Tibial artery (tissue), 4 donors: ENCODE measurements around the gene WSCD1.

ENCODE experiments used
- DNase-seq, 2 donors: peaks; one replicate each; pipeline ENCODE4 v3.0.0-alpha.2; 2019
- H3K27ac ChIP-seq, 2 donors: fragments of 200-600 bp; sonication (generic) in 1 of 2; 1 replicate in 1 of 2; 2 replicates in 1 of 2; pipeline ENCODE4 v1.5.1; 2018 to 2019; ENCODE audit warnings: mild to moderate bottlenecking in 1 of 2
- H3K27me3 ChIP-seq, 2 donors: fragments of 200-600 bp; sonication (generic) in 1 of 2; one replicate each; pipeline versions ENCODE4 v1.5.1 to v1.6.0; 2016 to 2019
- H3K36me3 ChIP-seq, 3 donors: fragments of 200-600 bp; sonication (generic) in 2 of 3; one replicate each; pipeline ENCODE4 v1.5.1; 2016 to 2019; ENCODE audit warnings: mild to moderate bottlenecking in 2 of 3
- H3K4me1 ChIP-seq, 4 donors: fragments of 200-600 bp; sonication (generic) in 2 of 4; 1 replicate in 3 of 4; 2 replicates in 1 of 4; pipeline ENCODE4 v1.5.1; 2016 to 2019
- H3K4me3 ChIP-seq, 2 donors: fragments of 200-600 bp; sonication (generic) in 1 of 2; 1 replicate in 1 of 2; 2 replicates in 1 of 2; pipeline ENCODE4 v1.5.1; 2018 to 2019; ENCODE audit warnings: mild to moderate bottlenecking in 2 of 2
- H3K9me3 ChIP-seq, 3 donors: fragments of 200-600 bp; sonication (generic) in 1 of 3; one replicate each; pipeline ENCODE4 v1.5.1; 2016 to 2019
- CTCF ChIP-seq, 2 experiments: fragments of 200-600 bp in 1 of 2; fragments of 450-650 bp in 1 of 2; IDR thresholded peaks; one replicate each; pipeline ENCODE4 v1.5.1; 2017 to 2019; ENCODE audit warnings: antibody characterized with exemption in 2 of 2, mild to moderate bottlenecking in 1 of 2, moderate library complexity in 1 of 2
- intact Hi-C: fragments of 100-400 bp; cut with DNase I; formaldehyde crosslinking; loops from one replicate; pipeline ENCODE4 v1.15.0; 2023; ENCODE audit warnings: low total_unique reads

The WSCD1 gene

GRCh38 chr17:6140728-6141330 lies 70.7 kb downstream of the WSCD1 start:
- H3K27ac ChIP-seq, result no peak overlapping the region
- no peak for DNase-seq
- no peak overlapping the region for H3K4me3 ChIP-seq
- H3K9me3 ChIP-seq, result no peaks in the 10 kb centered on the region
- intact Hi-C loops, result no loop called here
- no peaks in the 10 kb centered on the region for H3K4me1 ChIP-seq
- H3K36me3 ChIP-seq, result no peaks in the 10 kb centered on the region
- TF ChIP-seq CTCF (IDR thresholded peaks at IDR 0.05), result no peak
- peaks cover 0 to 3% of the 10 kb centered on the region in 2 donors for H3K27me3 ChIP-seq

- Histone ChIP-seq H3K36me3 (no peaks in the 10 kb centered on the region), H3K9me3 (no peaks in the 10 kb centered on the region), H3K4me1 (no peaks in the 10 kb centered on the region), H3K4me3 (no peak overlapping the region), H3K27me3 (peaks cover 0 to 3% of the 10 kb centered on the region in 2 donors), H3K27ac (no peak overlapping the region)
- no peak for TF ChIP-seq CTCF (IDR thresholded peaks at IDR 0.05)
- DNase-seq, result no peak
- intact Hi-C loops, result no loop called here
Measured at GRCh38 chr17:6142701-6143100, 72.5 kb downstream of the WSCD1 start.

- intact Hi-C loops, result no loop called here
- Histone ChIP-seq H3K36me3 (no peaks in the 10 kb centered on the region), H3K4me1 (no peaks in the 10 kb centered on the region), H3K27me3 (peaks cover 0 to 13% of the 10 kb centered on the region in 2 donors), H3K4me3 (no peak overlapping the region), H3K9me3 (no peaks in the 10 kb centered on the region), H3K27ac (no peak overlapping the region)
- DNase-seq, result no peak
- no peak for TF ChIP-seq CTCF (IDR thresholded peaks at IDR 0.05)
Measured at GRCh38 chr17:6145946-6146345, 75.8 kb downstream of the WSCD1 start.

- Histone ChIP-seq H3K4me3 (no peak overlapping the region), H3K27me3 (peaks cover 0 to 14% of the 10 kb centered on the region in 2 donors), H3K27ac (no peak overlapping the region), H3K36me3 (no peaks in the 10 kb centered on the region), H3K4me1 (no peaks in the 10 kb centered on the region), H3K9me3 (no peaks in the 10 kb centered on the region)
- TF ChIP-seq CTCF (IDR thresholded peaks at IDR 0.05), result no peak
- intact Hi-C loops, result no loop called here
- DNase-seq, result no peak
Measured at GRCh38 chr17:6147042-6147441, 76.9 kb downstream of the WSCD1 start.

- H3K27me3 ChIP-seq, result peaks cover 0 to 24% of the 10 kb centered on the region in 2 donors
- no peak overlapping the region for H3K4me3 ChIP-seq
- no peak for TF ChIP-seq CTCF (IDR thresholded peaks at IDR 0.05)
- H3K9me3 ChIP-seq, result no peaks in the 10 kb centered on the region
- intact Hi-C loops, result no loop called here
- no peaks in the 10 kb centered on the region for H3K4me1 ChIP-seq
- no peak overlapping the region for H3K27ac ChIP-seq
- H3K36me3 ChIP-seq, result no peaks in the 10 kb centered on the region
- no peak for DNase-seq
Measured at GRCh38 chr17:6153375-6153774, 83.2 kb downstream of the WSCD1 start.

- H3K4me1 ChIP-seq, result no peaks in the 10 kb centered on the region
- DNase-seq, result no peak
- no peak overlapping the region for H3K27ac ChIP-seq
- H3K36me3 ChIP-seq, result no peaks in the 10 kb centered on the region
- peaks cover 0 to 36% of the 10 kb centered on the region in 2 donors for H3K27me3 ChIP-seq
- no peak overlapping the region for H3K4me3 ChIP-seq
- no peaks in the 10 kb centered on the region for H3K9me3 ChIP-seq
- TF ChIP-seq CTCF (IDR thresholded peaks at IDR 0.05), result no peak
- intact Hi-C loops, result no loop called here
Measured at GRCh38 chr17:6157716-6158115, 87.5 kb downstream of the WSCD1 start.
